ENCODE data around the gene MED15. TPM values are rescaled to one million over a fixed set of nuclear protein-coding genes. Genes with fewer than 3 reads are reported as not detected.

Gene MED15
- polyA plus RNA-seq, 4 donors = 49.4 to 106 (median 76.6) TPM

DNA sequence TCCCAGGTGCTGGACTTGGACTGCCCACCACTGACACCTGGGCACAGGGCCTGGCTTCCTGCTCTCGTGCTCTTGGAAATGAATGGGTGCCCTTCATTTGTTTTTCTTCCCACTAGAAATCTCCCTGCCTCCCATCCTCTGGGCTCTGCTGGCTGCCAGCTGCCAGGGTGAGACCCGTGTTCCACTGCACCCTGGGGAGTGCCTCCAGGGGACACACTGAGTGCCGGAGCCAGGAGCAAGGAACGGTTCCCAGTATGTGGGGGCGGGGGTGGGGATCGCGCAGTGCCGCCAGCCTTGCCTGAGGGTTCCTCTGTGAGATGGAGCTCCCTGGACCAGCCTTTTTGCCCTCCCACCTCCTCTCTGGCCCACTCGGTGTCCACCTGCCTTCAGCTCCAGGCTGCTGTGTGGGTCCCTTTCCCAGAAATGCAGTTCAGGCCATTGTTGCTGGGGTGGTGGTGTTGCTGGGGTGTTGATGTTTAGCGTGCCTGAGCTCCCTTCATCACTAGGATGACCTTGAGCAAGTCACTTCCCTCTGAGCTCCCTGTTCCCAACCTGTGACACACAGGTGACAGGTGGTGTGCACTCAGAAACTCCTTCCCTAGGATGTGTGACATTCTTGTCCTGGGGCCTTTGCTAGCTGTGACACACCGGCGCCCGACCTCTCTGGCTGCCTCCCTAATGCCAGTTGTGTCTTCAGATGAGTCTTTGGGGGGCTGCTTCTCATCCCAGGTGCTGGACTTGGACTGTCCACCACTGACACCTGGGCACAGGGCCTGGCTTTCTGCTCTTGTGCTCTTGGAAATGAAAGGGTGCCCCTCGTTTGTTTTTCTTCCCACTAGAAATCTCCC is 72.1 kb downstream of the MED15 start:
- FAIRE-seq (no peak), DNase-seq (no peak)
- Histone ChIP-seq H3K4me3 (ENCODE audit: low read depth in 1 of 3, low read length in 3 of 3) (no peak overlapping the region), H3K4me1 (ENCODE audit: control insufficient read depth in 3 of 3, insufficient read depth in 2 of 3, low read depth in 1 of 3, low read length in 2 of 3) (no peaks in the 10 kb centered on the region), H3K27ac (ENCODE audit: low read depth in 1 of 3, low read length in 2 of 3) (no peak overlapping the region), H3K27me3 (ENCODE audit: control insufficient read depth in 3 of 3, insufficient read depth in 3 of 3, low read length in 3 of 3) (no peaks in the 10 kb centered on the region), H3K36me3 (ENCODE audit: control insufficient read depth in 3 of 3, insufficient read depth in 2 of 3, low read depth in 1 of 3, low read length in 3 of 3) (peaks cover 18 to 94% (median 28%) of the 10 kb centered on the region in 3 donors), H3K9me3 (ENCODE audit: control insufficient read depth in 2 of 2, insufficient read depth in 1 of 2, low read depth in 1 of 2, low read length in 1 of 2) (no peaks in the 10 kb centered on the region)
- 83 to 91% (median 86%) methylated on average over 14 of the region's 14 CpGs for WGBS, 3 donors

GRCh38 chr22:20580179-20580578 is 72.8 kb downstream of the MED15 start:
- DNase-seq = no peak
- Histone ChIP-seq H3K27me3 (ENCODE audit: control insufficient read depth in 3 of 3, insufficient read depth in 3 of 3, low read length in 3 of 3) (no peaks in the 10 kb centered on the region), H3K9me3 (ENCODE audit: control insufficient read depth in 2 of 2, insufficient read depth in 1 of 2, low read depth in 1 of 2, low read length in 1 of 2) (no peaks in the 10 kb centered on the region), H3K36me3 (ENCODE audit: control insufficient read depth in 3 of 3, insufficient read depth in 2 of 3, low read depth in 1 of 3, low read length in 3 of 3) (peaks cover 16 to 94% (median 28%) of the 10 kb centered on the region in 3 donors), H3K4me3 (ENCODE audit: low read depth in 1 of 3, low read length in 3 of 3) (no peak overlapping the region), H3K4me1 (ENCODE audit: control insufficient read depth in 3 of 3, insufficient read depth in 2 of 3, low read depth in 1 of 3, low read length in 2 of 3) (no peaks in the 10 kb centered on the region), H3K27ac (ENCODE audit: low read depth in 1 of 3, low read length in 2 of 3) (no peak overlapping the region)
- no peak for FAIRE-seq
- 90 to 92% (median 91%) methylated on average over 7 of the region's 7 CpGs for WGBS, 3 donors

DNA sequence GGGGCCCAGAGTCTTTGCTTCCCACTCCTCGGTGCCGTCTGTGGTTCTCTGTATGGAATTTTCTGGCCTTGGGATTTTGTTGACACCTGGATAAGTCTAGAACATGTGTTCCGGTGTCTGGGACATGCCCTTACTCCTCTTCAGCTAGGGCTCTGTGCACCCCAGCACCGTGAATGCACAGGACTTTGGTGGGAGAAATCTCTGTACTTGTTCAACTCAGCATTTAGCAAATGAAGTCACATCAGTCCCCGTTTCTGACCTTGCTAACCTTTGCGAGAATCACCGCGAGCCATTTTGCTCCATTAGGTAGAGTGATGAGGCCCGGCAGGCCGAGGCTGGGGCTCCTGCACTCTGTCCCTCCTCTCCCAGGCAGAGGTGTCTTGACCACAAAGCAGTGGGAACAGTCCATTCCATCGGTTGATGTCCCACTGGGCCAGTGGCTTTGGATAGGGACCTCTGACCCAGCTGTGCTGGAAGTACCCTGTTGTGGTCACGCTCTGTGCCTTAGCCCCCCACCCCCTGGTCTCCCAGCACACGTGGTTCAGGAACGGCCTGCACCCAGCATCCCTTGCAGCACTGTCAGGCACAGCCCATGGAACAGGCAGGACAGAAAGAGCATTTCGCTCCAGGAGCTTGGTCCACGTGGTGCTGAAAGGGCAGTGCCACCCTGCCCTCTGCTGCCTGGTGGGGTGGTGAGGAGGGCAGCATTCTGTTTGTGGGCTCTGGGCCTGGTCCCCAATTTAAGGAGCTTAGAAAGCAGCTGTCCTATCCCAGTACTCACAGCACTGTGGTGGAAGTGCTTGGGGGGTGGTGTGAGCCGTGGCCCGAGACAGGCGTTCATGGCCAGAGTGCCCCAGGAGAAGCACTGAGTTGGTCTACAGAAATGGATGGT is 73.4 kb downstream of the MED15 start:
- no peak overlapping the region for H3K4me3 ChIP-seq (ENCODE audit: low read depth in 1 of 3, low read length in 3 of 3)
- WGBS, 3 donors = 91 to 92% (median 92%) methylated on average over 19 of the region's 19 CpGs
- no peaks in the 10 kb centered on the region for H3K27me3 ChIP-seq (ENCODE audit: control insufficient read depth in 3 of 3, insufficient read depth in 3 of 3, low read length in 3 of 3)
- peaks cover 19 to 95% (median 33%) of the 10 kb centered on the region in 3 donors for H3K36me3 ChIP-seq (ENCODE audit: control insufficient read depth in 3 of 3, insufficient read depth in 2 of 3, low read depth in 1 of 3, low read length in 3 of 3)
- DNase-seq (no peak), FAIRE-seq (no peak)
- H3K27ac ChIP-seq (ENCODE audit: low read depth in 1 of 3, low read length in 2 of 3) = no peak overlapping the region
- no peaks in the 10 kb centered on the region for H3K9me3 ChIP-seq (ENCODE audit: control insufficient read depth in 2 of 2, insufficient read depth in 1 of 2, low read depth in 1 of 2, low read length in 1 of 2)
- no peaks in the 10 kb centered on the region for H3K4me1 ChIP-seq (ENCODE audit: control insufficient read depth in 3 of 3, insufficient read depth in 2 of 3, low read depth in 1 of 3, low read length in 2 of 3)

DNA sequence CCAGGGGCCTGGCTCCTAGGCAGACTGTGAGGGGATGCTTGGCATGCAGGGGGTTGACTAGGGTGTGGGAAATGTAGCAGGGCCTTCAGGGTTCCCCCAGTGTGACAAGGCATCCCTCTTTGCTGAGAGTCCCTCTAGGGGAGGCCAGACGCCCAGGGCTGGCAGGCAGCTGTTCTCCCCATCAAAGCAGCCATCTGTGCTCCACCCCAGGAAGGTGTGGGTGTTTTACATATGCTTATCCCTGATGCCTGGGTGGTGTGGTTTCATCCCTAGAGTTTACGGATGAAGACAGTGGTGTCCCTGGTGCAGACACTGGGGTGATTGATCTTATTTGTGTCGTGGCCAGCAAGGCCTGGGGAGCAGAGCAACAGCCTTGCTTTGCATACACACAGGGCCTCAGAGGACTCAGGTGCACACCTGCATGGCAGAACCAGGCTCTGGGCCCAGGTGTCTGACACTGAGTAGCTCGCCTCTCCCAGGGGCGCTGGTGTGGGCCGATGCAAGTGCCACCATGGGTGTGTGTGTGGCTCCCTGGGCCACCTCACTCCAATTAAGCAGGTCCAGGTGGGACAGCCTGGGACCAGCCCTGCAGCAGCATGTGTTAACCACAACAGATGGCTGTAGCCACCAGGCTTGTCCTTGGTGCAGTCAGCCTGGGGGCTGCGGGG is 74.2 kb downstream of the MED15 start:
- peaks cover 23 to 96% (median 28%) of the 10 kb centered on the region in 3 donors for H3K36me3 ChIP-seq (ENCODE audit: control insufficient read depth in 3 of 3, insufficient read depth in 2 of 3, low read depth in 1 of 3, low read length in 3 of 3)
- DNase-seq = no peak
- H3K27ac ChIP-seq (ENCODE audit: low read depth in 1 of 3, low read length in 2 of 3) = no peak overlapping the region
- H3K4me1 ChIP-seq (ENCODE audit: control insufficient read depth in 3 of 3, insufficient read depth in 2 of 3, low read depth in 1 of 3, low read length in 2 of 3) = no peaks in the 10 kb centered on the region
- FAIRE-seq = no peak
- no peaks in the 10 kb centered on the region for H3K9me3 ChIP-seq (ENCODE audit: control insufficient read depth in 2 of 2, insufficient read depth in 1 of 2, low read depth in 1 of 2, low read length in 1 of 2)
- H3K4me3 ChIP-seq (ENCODE audit: low read depth in 1 of 3, low read length in 3 of 3) = no peak overlapping the region
- 85 to 90% (median 88%) methylated on average over 7 of the region's 7 CpGs for WGBS, 3 donors
- H3K27me3 ChIP-seq (ENCODE audit: control insufficient read depth in 3 of 3, insufficient read depth in 3 of 3, low read length in 3 of 3) = no peaks in the 10 kb centered on the region

GRCh38 chr22:20582171-20582511 is 74.7 kb downstream of the MED15 start:
- WGBS, 3 donors = 95 to 98% (median 96%) methylated on average over 5 of the region's 5 CpGs
- Histone ChIP-seq H3K27me3 (ENCODE audit: control insufficient read depth in 3 of 3, insufficient read depth in 3 of 3, low read length in 3 of 3) (no peaks in the 10 kb centered on the region), H3K4me3 (ENCODE audit: low read depth in 1 of 3, low read length in 3 of 3) (no peak overlapping the region), H3K9me3 (ENCODE audit: control insufficient read depth in 2 of 2, insufficient read depth in 1 of 2, low read depth in 1 of 2, low read length in 1 of 2) (no peaks in the 10 kb centered on the region), H3K4me1 (ENCODE audit: control insufficient read depth in 3 of 3, insufficient read depth in 2 of 3, low read depth in 1 of 3, low read length in 2 of 3) (no peaks in the 10 kb centered on the region), H3K36me3 (ENCODE audit: control insufficient read depth in 3 of 3, insufficient read depth in 2 of 3, low read depth in 1 of 3, low read length in 3 of 3) (peaks cover 26 to 97% (median 27%) of the 10 kb centered on the region in 3 donors), H3K27ac (ENCODE audit: low read depth in 1 of 3, low read length in 2 of 3) (no peak overlapping the region)
- no peak for FAIRE-seq
- no peak for DNase-seq

GRCh38 chr22:20582520-20583361 is 75.3 kb downstream of the MED15 start:
- no peaks in the 10 kb centered on the region for H3K9me3 ChIP-seq (ENCODE audit: control insufficient read depth in 2 of 2, insufficient read depth in 1 of 2, low read depth in 1 of 2, low read length in 1 of 2)
- no peak for FAIRE-seq
- DNase-seq = no peak
- WGBS, 3 donors = 91 to 94% (median 94%) methylated on average over 22 to 33 of the region's 33 CpGs
- H3K4me3 ChIP-seq (ENCODE audit: low read depth in 1 of 3, low read length in 3 of 3) = no peak overlapping the region
- no peaks in the 10 kb centered on the region for H3K27me3 ChIP-seq (ENCODE audit: control insufficient read depth in 3 of 3, insufficient read depth in 3 of 3, low read length in 3 of 3)
- H3K4me1 ChIP-seq (ENCODE audit: control insufficient read depth in 3 of 3, insufficient read depth in 2 of 3, low read depth in 1 of 3, low read length in 2 of 3) = no peaks in the 10 kb centered on the region
- H3K27ac ChIP-seq (ENCODE audit: low read depth in 1 of 3, low read length in 2 of 3) = no peak overlapping the region
- peaks cover 26 to 99% (median 29%) of the 10 kb centered on the region in 3 donors for H3K36me3 ChIP-seq (ENCODE audit: control insufficient read depth in 3 of 3, insufficient read depth in 2 of 3, low read depth in 1 of 3, low read length in 3 of 3)

- 73 to 83% (median 82%) methylated on average over 4 of the region's 4 CpGs for WGBS, 3 donors
- H3K4me1 ChIP-seq (ENCODE audit: control insufficient read depth in 3 of 3, insufficient read depth in 2 of 3, low read depth in 1 of 3, low read length in 2 of 3) = no peaks in the 10 kb centered on the region
- H3K4me3 ChIP-seq (ENCODE audit: low read depth in 1 of 3, low read length in 3 of 3) = no peak overlapping the region
- H3K9me3 ChIP-seq (ENCODE audit: control insufficient read depth in 2 of 2, insufficient read depth in 1 of 2, low read depth in 1 of 2, low read length in 1 of 2) = no peaks in the 10 kb centered on the region
- H3K27me3 ChIP-seq (ENCODE audit: control insufficient read depth in 3 of 3, insufficient read depth in 3 of 3, low read length in 3 of 3) = no peaks in the 10 kb centered on the region
- peaks cover 26 to 97% (median 29%) of the 10 kb centered on the region in 3 donors for H3K36me3 ChIP-seq (ENCODE audit: control insufficient read depth in 3 of 3, insufficient read depth in 2 of 3, low read depth in 1 of 3, low read length in 3 of 3)
- no peak overlapping the region for H3K27ac ChIP-seq (ENCODE audit: low read depth in 1 of 3, low read length in 2 of 3)
- DNase-seq (no peak), FAIRE-seq (no peak)
Measured at GRCh38 chr22:20583471-20583922, 76.1 kb downstream of the MED15 start.
